Eye (tissue), 1 donor: ENCODE data around the gene CCDC194.

Experiments used
- DNase-seq: peaks from one replicate; pipeline ENCODE4 v3.0.0-alpha.2; 2015

The CCDC194 gene, protein sequence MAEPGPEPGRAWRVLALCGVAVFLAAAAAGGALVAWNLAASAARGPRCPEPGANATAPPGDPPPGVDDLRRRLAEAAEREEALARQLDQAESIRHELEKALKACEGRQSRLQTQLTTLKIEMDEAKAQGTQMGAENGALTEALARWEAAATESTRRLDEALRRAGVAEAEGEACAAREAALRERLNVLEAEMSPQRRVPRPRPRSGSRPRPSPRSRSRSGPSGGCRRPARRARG

DNA sequence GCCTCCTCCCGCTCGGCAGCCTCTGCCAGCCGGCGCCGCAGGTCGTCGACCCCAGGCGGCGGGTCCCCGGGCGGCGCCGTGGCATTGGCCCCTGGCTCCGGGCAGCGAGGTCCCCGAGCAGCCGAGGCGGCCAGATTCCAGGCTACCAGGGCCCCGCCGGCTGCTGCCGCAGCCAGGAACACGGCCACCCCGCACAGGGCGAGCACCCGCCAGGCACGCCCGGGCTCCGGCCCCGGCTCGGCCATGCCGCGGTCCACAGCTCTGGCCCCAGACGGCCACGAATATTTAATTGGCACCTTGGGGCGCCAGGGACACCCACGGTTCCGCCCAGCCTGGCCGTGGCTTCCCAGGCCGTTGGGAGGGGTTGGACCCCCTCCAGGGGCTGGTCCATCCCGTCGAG lies at the start of gene CCDC194:
TSS of gene CCDC194 (minus strand) at position 283 of the 400 bp plus-strand sequence. CDS start at position 245, 38 bp downstream.
- no peak for DNase-seq

DNA sequence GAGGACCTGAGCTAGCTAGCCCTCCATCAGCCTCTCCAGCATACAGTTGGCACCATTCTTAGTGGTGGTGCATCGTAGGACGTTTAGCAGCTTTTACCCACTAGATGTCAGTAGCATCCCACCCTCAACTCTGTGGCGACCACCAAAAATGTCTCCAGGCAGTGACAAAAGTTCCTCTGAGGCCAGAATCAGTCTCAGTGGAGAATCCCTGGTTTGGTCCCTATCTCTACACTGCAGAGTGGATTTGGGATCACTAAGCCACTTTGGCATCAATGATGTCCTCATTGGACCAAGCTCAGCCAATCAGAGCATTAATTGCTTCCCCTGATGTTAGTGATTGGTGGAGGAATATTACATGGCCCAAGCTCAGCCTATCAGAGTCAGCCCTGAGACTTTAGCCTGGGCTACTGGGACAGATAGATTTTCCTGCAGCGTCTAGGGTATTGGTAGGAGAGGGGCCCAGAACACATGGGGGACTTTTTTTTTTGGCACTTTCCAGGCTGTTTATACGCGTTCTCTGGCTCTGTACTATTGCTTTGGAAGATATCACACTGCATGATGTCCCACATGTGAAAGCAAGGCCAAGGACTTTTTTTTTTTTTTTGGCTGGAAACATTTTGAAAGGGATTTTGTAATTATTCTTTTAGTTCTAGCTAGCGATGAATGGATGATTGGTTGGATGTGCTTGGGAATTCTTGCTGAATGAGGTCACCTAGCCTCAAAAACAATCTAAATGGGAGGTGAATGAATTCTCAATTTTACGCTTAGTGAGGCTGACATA lies 47.4 kb upstream of the CCDC194 start:
- peak; percentile 64 for DNase-seq

DNA sequence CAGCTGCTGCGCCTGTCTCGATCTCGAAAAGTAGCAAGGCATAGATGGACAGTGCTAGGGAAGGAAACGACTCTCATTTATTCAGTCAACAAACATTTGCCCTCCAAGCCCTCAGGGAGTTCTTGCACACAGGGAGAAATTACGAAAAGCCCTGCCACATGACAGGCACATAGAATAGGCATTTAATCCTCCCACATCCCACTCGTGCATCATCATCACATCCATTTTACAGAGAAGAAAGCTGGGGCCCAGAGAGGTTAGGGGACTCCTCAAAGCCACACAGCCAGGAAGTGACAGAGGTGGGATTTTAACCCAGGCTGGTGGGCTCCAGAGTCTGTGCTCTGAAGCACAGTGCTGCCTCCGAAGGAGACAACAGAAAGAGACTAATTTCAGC lies 42.9 kb upstream of the CCDC194 start:
- no peak for DNase-seq

DNA sequence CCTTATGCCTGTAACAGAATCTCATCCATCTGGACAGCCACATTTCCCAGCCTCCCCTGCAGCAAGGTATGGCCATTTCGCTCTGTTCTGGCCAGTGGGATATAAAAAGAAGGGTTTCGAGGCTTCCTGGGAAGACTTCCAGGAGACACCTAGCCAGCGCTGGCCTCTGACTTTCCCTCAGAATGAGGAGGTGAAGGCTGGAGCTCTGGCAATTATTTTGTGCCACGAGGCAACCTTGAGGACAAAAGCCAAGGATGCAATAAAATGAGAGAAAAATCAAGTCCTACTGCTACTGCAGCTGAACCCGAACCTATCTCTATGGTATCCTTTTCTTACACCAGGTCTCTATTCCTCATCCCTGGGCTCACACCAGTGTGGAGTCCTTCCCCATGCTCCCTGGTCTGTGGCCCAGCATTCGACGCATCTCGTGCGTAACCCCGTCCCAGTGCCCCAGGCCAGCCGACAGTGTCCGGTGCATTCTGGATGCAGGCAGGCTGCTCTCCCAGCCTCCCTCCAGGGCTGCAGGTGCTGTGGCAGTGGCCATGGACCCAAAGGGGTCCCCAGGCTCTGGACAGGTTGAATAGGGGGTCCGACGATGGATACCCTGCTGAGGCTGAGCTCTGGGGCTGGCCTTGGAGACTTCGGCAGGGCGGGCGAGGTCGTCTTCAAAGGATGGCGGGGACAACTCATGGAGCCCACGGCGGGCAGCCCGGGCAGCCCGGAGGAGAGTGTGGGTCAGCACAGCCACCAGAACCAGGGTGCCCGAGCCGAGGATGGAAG lies 42.3 kb upstream of the CCDC194 start:
- DNase-seq, result no peak

DNA sequence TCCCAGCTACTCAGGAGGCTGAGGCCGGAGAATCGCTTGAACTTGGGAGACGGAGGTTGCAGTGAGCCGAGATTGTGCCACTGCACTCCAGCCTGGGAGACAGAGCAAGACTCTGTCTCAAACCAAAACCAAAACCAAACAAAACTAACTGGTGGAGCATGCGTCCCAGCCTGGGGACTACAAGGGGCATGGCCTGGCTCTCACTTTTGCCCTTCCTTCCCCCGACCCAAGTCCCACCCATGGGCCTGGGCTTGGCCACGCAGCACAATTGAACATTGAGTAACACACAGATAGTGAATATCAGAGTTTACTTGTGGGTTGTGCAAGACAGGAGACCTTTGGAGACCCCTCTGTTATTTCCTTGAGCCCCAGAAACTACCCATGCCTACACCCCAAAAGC lies 41.2 kb upstream of the CCDC194 start:
- DNase-seq, result no peak

DNA sequence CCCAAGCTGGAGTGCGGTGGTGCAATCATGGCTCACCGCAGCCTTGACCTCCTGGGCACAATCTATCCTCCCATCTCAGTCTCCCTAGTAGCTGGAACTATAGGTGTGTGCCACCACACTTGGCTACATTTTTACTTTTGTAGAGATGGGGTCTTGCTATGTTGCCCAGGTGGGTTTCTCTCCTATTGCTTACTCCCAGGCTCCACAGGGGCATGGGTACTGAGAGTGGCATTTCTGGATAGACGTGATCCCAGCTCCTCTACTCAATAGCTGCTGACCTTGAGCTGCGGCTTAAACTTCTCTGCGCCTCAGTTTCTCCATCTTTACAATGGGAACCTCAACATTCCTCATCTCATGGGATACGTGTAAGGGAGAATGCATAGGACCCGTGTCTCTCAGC lies 37.4 kb upstream of the CCDC194 start:
- no peak for DNase-seq

DNA sequence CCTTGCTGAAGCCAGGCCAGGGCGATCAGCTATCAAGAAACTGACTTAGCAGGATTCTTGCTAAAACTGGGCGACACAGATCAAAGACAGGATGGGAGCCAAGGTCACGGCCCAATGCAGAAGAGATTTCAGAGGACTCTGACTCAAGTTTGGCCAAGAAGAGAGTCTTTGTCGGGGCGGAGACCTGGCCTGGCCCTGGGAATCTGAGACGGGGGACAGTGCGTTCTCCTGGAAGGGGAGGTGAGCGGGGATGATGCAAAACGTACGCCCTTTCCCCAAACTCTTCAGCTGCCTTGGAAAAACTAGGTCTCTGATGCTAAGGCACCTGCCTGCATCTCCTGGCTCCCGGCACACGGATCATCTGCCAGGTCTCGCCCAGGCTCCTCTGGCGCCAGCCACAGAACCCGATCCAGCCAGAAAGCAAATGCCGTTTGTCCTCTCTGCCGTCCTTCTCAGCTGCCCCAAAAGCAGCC lies 35.7 kb upstream of the CCDC194 start:
- DNase-seq, result no peak

DNA sequence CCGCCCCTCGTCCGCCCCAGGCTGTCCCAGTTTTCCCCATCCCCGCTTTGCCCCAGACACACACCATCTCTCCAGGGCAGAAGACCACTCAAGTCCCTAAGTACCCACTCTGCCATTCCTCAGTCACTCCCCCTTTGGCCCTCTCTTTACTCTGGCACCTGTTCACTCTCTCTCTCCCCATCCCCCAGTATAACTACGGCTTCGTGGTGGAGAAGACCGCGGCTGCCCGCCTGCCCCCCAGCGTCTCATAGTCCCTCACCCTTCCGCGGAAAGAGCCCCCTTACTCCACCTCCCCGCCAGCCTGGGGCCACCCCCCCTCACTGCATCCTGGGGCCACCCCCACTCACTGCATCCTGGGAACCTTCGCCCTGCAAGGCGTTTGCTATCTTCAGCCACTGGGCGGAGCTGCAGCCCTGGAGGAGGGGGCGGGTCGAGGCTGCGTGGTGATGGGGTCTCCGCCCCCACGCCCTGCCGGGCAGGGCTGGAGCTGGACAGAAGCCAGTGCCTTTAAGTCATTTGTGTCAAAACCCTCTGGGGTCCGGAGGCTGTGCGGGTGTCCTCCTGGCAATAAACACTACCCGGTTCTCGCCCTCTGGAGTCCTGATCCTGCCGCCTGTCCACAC lies 30.9 kb upstream of the CCDC194 start:
- peak; percentile 84 for DNase-seq

DNA sequence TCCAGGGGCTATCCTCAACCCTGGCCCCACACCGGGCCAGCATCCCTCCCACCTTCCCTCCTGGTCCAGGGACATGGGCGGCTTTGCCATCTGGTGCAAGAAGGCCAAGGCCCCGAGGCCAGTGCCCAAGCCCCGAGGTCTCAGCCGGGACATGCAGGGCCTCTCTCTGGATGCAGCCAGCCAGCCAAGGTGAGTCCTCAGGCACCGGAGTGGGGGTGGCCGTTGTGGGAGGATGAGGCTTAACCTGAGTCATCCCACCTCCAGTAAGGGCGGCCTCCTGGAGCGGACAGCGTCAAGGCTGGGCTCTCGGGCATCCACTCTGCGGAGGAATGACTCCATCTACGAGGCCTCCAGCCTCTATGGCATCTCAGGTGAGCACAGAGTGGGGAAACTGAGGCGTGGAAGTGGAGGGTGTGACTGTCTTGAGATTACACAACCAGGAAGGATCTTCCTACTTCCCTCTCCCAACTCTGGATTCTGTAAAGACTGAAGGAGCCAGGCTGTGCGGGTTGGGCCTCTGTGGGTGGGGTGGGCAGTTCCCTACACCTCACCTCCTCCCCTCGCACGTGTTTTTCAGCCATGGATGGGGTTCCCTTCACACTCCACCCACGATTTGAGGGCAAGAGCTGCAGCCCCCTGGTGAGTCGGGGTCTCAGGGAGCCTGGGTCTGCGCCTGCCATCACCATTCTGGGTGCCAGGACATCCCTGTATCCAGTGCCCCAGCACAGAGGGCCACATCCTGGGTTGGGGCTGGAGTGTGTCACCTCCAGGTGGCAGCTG lies 29.6 kb upstream of the CCDC194 start:
- DNase-seq, result no peak

DNA sequence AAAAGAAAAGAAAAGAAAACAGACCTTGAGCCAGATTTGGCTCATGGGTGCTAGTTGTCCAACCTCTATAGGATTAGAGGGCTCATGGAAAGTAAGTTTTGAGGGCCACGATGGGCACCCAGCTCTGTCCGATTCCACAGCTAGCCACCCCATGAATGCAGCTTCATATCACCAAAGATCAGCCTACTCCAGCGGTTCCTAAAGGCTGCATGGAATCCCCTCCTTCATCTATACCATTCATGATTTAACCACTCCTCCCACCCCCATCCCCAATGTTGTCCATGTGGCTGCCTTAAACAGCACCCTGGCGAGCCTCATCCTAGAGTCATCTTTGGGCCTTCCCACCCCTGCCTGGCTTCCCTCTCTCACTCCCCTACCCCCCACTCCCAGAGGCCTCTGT lies 27.9 kb upstream of the CCDC194 start:
- no peak for DNase-seq

DNA sequence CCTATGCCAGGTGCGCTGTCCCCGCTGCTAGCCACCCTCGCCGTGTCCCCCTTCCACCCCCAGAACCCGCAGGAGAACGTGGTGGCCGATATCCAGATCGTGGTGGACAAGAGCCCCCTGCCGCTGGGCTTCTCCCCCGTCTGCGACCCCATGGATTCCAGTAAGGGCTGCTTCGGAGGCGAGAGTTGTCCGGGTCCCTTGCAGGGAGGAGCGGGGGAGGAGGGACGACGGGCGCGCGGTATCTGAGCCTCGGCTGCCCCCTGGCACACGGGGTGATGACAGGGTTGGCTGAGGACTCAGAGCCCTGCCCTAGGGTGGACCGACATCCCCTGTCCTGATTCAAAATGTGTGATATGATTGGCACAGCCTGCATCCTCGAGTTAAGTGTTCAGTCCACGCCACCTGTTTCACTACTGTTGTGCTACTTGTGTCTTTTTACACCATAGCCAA lies 26.5 kb upstream of the CCDC194 start:
- DNase-seq, result no peak

DNA sequence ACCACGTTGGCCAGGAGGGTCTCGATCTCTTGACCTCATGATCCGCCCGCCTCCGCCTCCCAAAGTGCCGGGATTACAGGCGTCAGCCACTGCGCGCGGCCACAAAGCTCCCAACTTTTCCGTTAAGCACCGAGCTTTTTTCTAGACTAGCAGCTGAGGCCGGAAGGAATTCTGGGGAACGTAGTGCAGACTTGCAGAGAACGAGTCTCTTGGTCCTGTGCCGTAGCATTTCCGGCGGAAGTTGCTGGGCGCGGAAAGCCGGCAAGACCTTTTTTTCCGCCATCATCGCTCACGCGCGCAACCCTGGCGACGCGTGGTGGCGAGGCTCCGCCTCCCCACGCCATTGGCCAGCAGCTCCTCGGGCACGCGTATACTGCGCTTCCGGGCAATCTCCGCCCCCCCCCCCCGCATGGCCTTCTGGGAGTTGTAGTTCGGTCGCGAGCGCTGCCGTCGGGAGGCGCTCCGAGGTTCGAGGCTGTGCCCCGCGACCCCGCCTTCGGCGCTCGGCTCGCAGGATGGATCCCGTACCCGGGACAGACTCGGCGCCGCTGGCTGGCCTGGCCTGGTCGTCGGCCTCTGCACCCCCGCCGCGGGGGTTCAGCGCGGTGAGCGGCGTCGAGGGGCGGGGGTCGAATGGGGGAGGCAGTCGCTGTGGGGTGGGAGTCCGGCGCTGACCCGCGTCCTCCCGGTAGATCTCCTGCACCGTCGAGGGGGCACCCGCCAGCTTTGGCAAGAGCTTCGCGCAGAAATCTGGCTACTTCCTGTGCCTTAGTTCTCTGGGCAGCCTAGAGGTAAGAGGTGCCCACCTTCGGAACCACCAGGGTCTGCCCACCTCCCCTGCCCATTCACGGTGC lies 25.9 kb upstream of the CCDC194 start, which contains the start of gene MVB12A:
TSS of gene MVB12A (plus strand) at position 427 of the 854 bp plus-strand sequence. CDS start at position 516, 89 bp downstream.
- peak; percentile 99 for DNase-seq

DNA sequence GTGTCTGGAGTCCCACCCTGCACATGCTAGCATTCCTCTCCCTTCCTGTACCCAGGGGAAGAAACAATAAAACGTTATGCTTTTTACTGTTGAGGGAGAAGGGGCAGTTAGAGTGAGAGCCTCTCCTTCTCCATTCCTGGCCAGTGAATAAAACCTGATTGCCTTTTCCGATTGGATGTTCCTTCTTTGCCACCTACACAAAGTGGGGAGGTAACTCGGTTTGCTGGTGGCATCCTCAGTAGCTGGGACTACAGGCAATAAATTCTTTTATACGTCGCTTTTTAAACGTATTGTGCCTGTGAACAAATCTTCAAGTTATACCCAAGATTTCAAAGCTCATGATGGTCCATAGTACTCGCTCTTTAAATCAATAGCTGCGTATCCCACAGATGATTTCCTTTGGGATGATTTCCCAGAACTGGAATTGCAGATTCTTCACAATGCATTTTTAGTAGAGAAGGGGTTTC lies 25.2 kb upstream of the CCDC194 start:
- no peak for DNase-seq

DNA sequence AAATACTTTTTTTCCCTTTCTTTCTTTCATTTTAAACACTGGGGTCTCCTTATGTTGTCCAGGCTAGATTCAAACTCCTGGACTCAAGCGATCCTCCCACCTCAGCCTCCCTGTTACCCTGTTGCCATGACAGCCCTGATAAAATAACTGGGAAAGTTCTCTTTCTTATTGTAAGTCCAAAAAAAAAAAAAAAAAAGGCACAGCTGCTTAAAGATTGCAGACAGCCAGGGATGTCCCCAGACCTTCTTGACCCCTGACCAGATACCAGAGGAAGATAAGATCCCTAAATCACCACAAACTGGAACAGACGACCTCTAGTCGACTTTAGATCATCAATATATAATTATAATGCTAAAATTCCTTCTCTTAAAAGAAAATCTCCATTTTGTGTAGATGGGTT lies 24.7 kb upstream of the CCDC194 start:
- no peak for DNase-seq

DNA sequence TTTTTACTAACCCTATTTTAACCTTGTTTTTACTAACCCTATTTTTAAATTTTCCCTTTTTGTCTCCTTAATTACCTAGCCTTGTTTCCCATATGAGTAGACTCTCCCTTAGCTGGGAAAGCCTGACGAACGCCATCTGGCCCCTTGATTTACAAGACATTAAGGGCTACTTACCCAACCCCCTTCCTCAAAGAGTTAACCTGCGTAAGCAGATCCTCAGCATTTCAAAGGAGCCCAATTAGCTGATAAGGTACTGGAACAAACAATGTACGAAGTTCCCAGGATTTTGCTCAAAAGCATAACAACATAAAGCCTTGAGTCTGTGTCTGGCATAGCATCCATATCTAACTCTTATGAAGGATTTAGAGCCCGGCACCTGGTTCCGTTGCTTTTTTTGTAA lies 21.1 kb upstream of the CCDC194 start:
- no peak for DNase-seq

DNA sequence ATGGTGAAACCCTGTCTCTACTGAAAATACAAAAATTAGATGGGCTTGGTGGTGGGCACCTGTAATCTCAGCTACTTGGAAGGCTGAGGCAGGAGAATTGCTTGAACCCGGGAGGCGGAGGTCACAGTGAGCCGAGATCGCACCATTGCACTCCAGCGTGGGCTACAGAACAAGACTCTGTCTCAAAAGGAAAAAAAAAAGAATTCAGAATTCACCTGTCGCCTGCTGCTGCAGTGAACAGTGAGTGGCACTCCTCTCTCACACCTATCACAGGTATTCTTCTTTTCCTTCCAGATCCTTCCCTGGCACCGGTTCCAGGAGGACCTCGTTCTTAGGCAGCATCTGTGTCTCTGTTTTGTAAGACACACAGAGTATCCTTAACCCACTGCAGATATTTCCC lies 20.1 kb upstream of the CCDC194 start:
- DNase-seq, result no peak

DNA sequence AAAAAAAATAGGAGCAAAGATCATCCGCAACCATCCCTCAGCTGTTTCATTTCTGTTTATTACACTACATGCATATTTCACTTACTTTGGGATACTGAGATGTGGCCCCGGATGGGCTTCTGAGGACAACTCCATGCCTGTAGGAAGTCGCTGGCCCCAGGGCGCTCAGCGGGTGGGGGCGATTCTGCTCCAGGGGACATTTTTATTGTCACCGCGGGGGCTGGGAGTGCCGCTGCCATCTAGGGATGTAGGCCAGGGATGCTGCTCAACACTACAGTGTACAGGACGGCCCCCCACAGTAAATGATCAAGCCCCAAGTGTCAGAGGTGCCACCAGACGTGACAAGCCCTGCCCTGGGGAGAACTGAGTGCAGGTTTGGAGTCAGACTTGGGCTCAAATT lies 17.8 kb upstream of the CCDC194 start:
- DNase-seq, result no peak

DNA sequence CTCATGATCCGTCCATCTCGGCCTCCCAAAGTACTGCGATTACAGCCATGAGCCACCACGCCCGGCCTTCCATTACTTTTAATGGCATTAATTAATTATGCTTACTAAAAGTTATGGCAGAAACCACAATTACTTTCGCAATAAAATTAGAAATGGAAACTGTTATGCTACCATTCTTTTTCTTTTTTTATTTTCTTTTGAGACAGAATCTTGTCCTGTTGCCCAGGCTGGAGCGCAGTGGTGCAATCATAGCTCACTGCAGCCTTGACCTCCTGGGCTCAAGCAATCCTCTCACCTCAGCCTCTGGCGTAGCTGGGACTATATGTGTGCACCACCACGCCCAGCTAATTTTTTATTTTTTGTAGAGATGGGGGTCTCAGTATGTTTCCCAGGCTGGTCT lies 16.0 kb upstream of the CCDC194 start:
- DNase-seq, result no peak

DNA sequence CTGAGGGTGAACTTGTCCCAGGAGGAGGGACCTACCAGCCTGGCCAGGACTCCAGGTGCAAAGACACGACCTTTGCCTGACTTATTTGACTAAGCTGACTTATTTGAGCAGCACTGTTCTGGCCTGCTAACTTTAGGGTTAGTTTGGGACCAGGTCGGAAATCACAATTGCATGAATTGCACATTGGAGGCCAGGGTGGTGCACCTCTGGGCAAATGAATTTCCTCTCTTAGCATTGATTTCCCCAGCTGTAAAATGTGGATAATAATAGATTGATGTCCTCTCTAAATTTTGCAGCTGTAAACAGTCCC lies 12.8 kb upstream of the CCDC194 start:
- DNase-seq, result no peak

DNA sequence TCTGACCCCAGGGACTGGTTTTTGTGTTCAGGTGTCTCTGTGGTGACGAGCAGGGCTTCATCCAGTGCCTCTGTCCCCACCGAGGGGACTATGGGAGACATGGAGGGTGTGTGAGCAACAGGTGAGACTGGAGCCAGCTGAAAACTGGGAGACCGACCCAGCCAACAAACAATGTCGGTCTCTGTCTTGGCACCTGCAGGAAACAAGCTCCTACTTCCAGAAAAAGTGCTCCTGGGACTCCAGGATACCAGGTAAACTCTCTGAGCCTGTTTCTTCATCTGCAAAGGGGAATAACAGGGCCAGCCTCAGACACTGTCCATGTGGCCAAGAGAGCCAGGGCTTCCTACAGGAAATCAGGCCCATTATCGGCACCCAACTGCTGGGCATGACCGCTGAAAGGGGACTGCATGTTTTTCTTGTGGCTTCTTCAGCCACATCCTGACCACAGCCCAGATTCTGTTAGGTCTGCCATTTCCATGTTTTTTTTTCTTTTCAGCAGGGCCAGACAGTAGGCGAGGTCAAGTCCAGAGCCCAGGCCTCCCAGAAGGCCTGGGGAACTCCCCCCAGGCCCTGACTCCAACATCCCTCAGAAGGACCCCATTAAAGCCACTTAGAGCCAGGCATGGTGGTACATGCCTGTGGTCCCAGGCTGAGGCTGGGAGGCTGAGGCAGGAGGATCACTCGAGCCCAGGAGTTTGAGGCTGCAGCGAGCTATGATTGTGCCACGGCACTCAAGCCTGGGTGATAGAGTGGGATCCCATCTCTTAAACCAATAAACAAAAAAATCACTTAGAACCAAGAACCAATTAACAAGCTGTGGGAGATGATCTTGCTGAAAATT lies 12.3 kb upstream of the CCDC194 start:
- no peak for DNase-seq
